Activated B cell treated with CpG ODN at 0.5 μM for 24 hours (primary cell): ENCODE results near the gene PPP1R2. TPM values are rescaled to one million over a fixed set of nuclear protein-coding genes. Genes with fewer than 3 reads are reported as not detected.

Source experiments
- ATAC-seq: fragments of 200-7000 bp; cut with Tn5 transposase; one replicate; pipeline ENCODE4 v1.10.0; 2021; ENCODE audit warnings: low read depth, mild to moderate bottlenecking, moderate library complexity
- CTCF ChIA-PET: fragments of 350-600 bp; sonication (Branson Sonifier 250); formaldehyde crosslinking; loops from one replicate; lab custom pipeline; 2021; ENCODE audit warnings: antibody characterized with exemption; lab: Charles Lee
- POLR2A ChIA-PET: fragments of 350-600 bp; sonication (Branson Sonifier 250); formaldehyde crosslinking; loops from one replicate; lab custom pipeline; 2021; ENCODE audit warnings: antibody characterized with exemption; lab: Charles Lee
- DNase-seq: peaks from one replicate; pipeline ENCODE4 v3.0.0; 2022
- H3K27ac Mint-ChIP-seq: one replicate; pipeline ENCODE4 v1.8.0; 2020; ENCODE audit warnings: mixed read lengths
- H3K27me3 Mint-ChIP-seq: one replicate; pipeline ENCODE4 v1.8.0; 2021; ENCODE audit warnings: mixed read lengths
- H3K36me3 Mint-ChIP-seq: one replicate; pipeline ENCODE4 v1.8.0; 2021; ENCODE audit warnings: low read depth, mixed read lengths
- H3K4me1 Mint-ChIP-seq: one replicate; pipeline ENCODE4 v1.8.0; 2021; ENCODE audit warnings: mixed read lengths
- H3K4me3 Mint-ChIP-seq: one replicate; pipeline ENCODE4 v1.8.0; 2020; ENCODE audit warnings: mild to moderate bottlenecking, mixed read lengths
- H3K9me3 Mint-ChIP-seq: one replicate; pipeline ENCODE4 v1.8.0; 2020; ENCODE audit warnings: mixed read lengths
- CTCF ChIP-seq: fragments of 200-600 bp; IDR thresholded peaks from one replicate; pipeline ENCODE4 v1.8.0; 2022; ENCODE audit warnings: antibody characterized with exemption, mild to moderate bottlenecking
- intact Hi-C: fragments of 100-400 bp; cut with micrococcal nuclease; formaldehyde crosslinking; loops from one replicate; pipeline ENCODE4 v1.15.1; 2024
- total RNA-seq: library from RNA; stranded (reverse); gene quantifications from 2 replicates; pipeline ENCODE4 v1.2.3, GENCODE V29; 2022

PPP1R2 gene
- total RNA-seq, 1 donor from 2014 or later = 64.1 TPM

GRCh38 chr3:195579281-195579680 lies 36.2 kb upstream of the PPP1R2 start:
- H3K27me3 Mint-ChIP-seq = no peaks in the 10 kb centered on the region
- H3K4me1 Mint-ChIP-seq = no peaks in the 10 kb centered on the region
- POLR2A ChIA-PET = no interaction called here
- H3K9me3 Mint-ChIP-seq = no peaks in the 10 kb centered on the region
- DNase-seq (no peak), ATAC-seq (no peak)
- no peak overlapping the region for H3K27ac Mint-ChIP-seq
- TF ChIP-seq CTCF = no peak
- no peak overlapping the region for H3K4me3 Mint-ChIP-seq
- no peaks in the 10 kb centered on the region for H3K36me3 Mint-ChIP-seq
- CTCF ChIA-PET = no interaction called here
- intact Hi-C loops = no loop called here

GRCh38 chr3:195578565-195578964 lies 35.4 kb upstream of the PPP1R2 start:
- ChIA-PET CTCF (no interaction called here), POLR2A (interaction anchor here (0.6 kb wide), 1 partner anchor 23 kb away, joined by 4 read pairs; no protein-coding TSS in a partner anchor)
- Mint-ChIP-seq H3K36me3 (no peaks in the 10 kb centered on the region), H3K27ac (no peak overlapping the region), H3K9me3 (no peaks in the 10 kb centered on the region), H3K27me3 (no peaks in the 10 kb centered on the region), H3K4me3 (no peak overlapping the region), H3K4me1 (no peaks in the 10 kb centered on the region)
- intact Hi-C loops = no loop called here
- no peak for TF ChIP-seq CTCF
- DNase-seq (no peak), ATAC-seq (no peak)

- ATAC-seq (no peak), DNase-seq (no peak)
- intact Hi-C loops = no loop called here
- Mint-ChIP-seq H3K36me3 (no peaks in the 10 kb centered on the region), H3K27ac (no peak overlapping the region), H3K4me1 (no peaks in the 10 kb centered on the region), H3K4me3 (no peak overlapping the region), H3K27me3 (no peaks in the 10 kb centered on the region), H3K9me3 (no peaks in the 10 kb centered on the region)
- CTCF ChIA-PET = no interaction called here
- POLR2A ChIA-PET = no interaction called here
- no peak for TF ChIP-seq CTCF
Measured at GRCh38 chr3:195577645-195578177, 34.6 kb upstream of the PPP1R2 start.

- CTCF ChIA-PET = no interaction called here
- no peak for TF ChIP-seq CTCF
- H3K36me3 Mint-ChIP-seq = no peaks in the 10 kb centered on the region
- no peaks in the 10 kb centered on the region for H3K9me3 Mint-ChIP-seq
- ATAC-seq (no peak), DNase-seq (no peak)
- H3K27ac Mint-ChIP-seq = no peak overlapping the region
- POLR2A ChIA-PET = no interaction called here
- no peaks in the 10 kb centered on the region for H3K27me3 Mint-ChIP-seq
- H3K4me3 Mint-ChIP-seq = no peak overlapping the region
- peaks cover 8% of the 10 kb centered on the region for H3K4me1 Mint-ChIP-seq
- intact Hi-C loops = no loop called here
Measured at GRCh38 chr3:195574497-195575304, 31.6 kb upstream of the PPP1R2 start.

GRCh38 chr3:195573611-195574496 lies 30.7 kb upstream of the PPP1R2 start:
- no peak for DNase-seq
- H3K36me3 Mint-ChIP-seq = no peaks in the 10 kb centered on the region
- TF ChIP-seq CTCF = no peak
- peaks cover 15% of the 10 kb centered on the region for H3K4me1 Mint-ChIP-seq
- no peak for ATAC-seq
- POLR2A ChIA-PET = no interaction called here
- intact Hi-C loops = no loop called here
- no peak overlapping the region for H3K27ac Mint-ChIP-seq
- H3K9me3 Mint-ChIP-seq = no peaks in the 10 kb centered on the region
- no peaks in the 10 kb centered on the region for H3K27me3 Mint-ChIP-seq
- no peak overlapping the region for H3K4me3 Mint-ChIP-seq
- CTCF ChIA-PET = no interaction called here
